ENCODE measurements around the gene BGN.

BGN gene

DNA sequence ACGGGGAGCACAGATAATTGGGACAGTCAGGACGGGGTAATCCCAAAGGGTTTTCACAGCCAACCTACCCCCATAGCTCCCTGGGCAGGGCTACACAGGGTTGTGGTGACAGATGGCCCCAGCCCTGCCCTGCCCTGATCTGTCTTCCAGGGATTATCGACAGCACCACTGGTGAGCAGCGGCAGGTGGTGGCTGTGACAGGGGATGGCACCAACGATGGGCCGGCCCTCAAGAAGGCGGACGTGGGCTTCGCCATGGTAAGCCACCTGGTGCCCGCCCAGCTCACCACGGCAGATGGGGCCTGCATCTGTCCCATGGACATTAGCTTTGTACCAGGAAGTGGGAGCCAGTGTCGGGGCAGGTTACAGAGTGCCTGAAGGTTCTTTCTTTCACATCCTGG lies 62.0 kb downstream of the BGN start:
- no peaks in the 10 kb centered on the region for H3K36me3 Mint-ChIP-seq (ENCODE audit: low read depth)
- no peaks in the 10 kb centered on the region for H3K9me3 Mint-ChIP-seq

DNA sequence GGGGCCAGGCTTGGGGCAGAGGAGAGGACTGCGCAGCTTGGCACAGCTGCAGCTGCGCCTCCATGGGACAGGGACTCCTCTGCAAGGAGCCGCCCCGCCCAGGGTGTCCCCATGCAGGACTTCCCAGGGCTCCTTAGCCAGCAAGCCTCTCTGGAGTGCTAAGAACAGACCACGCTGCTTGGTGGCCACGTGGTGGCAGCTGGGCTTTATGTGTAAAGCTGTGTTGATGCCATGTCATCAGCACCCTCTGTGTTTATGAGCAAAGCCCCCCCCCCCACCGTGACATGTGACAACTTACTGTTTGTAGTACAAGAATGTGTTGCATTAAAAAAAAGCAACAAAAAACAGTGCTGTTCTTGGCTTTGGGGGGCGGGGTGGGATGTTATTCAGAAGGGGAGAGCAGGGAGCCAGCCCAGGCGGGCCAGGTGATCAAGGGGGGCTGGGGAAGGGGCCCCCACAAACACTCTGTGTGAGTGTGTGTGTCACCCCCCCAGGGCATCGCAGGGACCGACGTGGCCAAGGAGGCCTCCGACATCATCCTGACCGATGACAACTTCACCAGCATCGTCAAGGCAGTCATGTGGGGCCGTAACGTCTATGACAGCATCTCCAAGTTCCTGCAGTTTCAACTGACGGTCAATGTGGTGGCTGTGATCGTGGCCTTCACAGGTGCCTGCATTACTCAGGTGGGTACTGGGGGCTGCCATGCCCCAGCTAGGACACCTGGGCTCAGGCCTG lies 63.0 kb downstream of the BGN start:
- no peak for DNase-seq
- Mint-ChIP-seq H3K9me3 (no peaks in the 10 kb centered on the region), H3K4me1 (ENCODE audit: low read depth) (no peaks in the 10 kb centered on the region), H3K4me3 (no peak overlapping the region), H3K27me3 (peaks cover 33% of the 10 kb centered on the region), H3K36me3 (ENCODE audit: low read depth) (no peaks in the 10 kb centered on the region), H3K27ac (no peak overlapping the region)

More for the DNA sequence above, 62.0 kb downstream of the BGN start:
- Mint-ChIP-seq H3K27ac (no peak overlapping the region), H3K27me3 (peaks cover 42% of the 10 kb centered on the region), H3K4me3 (no peak overlapping the region), H3K4me1 (ENCODE audit: low read depth) (no peaks in the 10 kb centered on the region)
- DNase-seq: no peak

All from activated T-cell treated with anti-CD3 and anti-CD28 coated beads, Interleukin-2, amount 50 U/mL, for 24 hours (primary cell).